Esophagus (tissue), 2 donors: ENCODE measurements around the gene TNIP1. TPM values are rescaled to one million over a fixed set of nuclear protein-coding genes. Genes with fewer than 3 reads are reported as not detected.
A peak's percentile ranks its signal among the peaks of the same experiment; 100 is the strongest.

Experiments
- H3K27ac ChIP-seq, 2 donors: one replicate each; pipeline ENCODE4 v1.5.1; 2013; ENCODE audit warnings: low read depth in 2 of 2, mild to moderate bottlenecking in 2 of 2, inconsistent platforms in 1 of 2, low read length in 1 of 2, moderate library complexity in 1 of 2
- H3K27me3 ChIP-seq, 2 donors: one replicate each; pipeline ENCODE4 v1.6.1; 2013; ENCODE audit warnings: low read length in 2 of 2, control low read depth in 1 of 2, mild to moderate bottlenecking in 1 of 2; ENCODE audit not compliant: insufficient read depth in 2 of 2, control insufficient read depth in 1 of 2
- H3K36me3 ChIP-seq, 2 donors: one replicate each; pipeline ENCODE4 v1.6.1; 2013; ENCODE audit warnings: low read length in 1 of 2; ENCODE audit not compliant: control insufficient read depth in 2 of 2, insufficient read depth in 2 of 2
- H3K4me1 ChIP-seq, 2 donors: one replicate each; pipeline ENCODE4 v1.6.1; 2013; ENCODE audit warnings: low read length in 1 of 2; ENCODE audit not compliant: control insufficient read depth in 2 of 2, insufficient read depth in 2 of 2
- H3K4me3 ChIP-seq, 2 donors: one replicate each; pipeline ENCODE4 v1.5.1; 2013; ENCODE audit warnings: low read length in 2 of 2, mild to moderate bottlenecking in 2 of 2, low read depth in 1 of 2, moderate library complexity in 1 of 2
- H3K9me3 ChIP-seq, 2 donors: one replicate each; pipeline ENCODE4 v1.6.1; 2013; ENCODE audit warnings: mild to moderate bottlenecking in 2 of 2, low read depth in 1 of 2, low read length in 1 of 2, moderate library complexity in 1 of 2; ENCODE audit not compliant: control insufficient read depth in 2 of 2, insufficient read depth in 1 of 2
- WGBS, 2 donors: extraction: QIAGEN DNeasy Blood & Tissue Kit; methylation state at CpG; one replicate each; pipeline ENCODE4 v1.1.7; 2013; 5-methylcytosine and 5-hydroxymethylcytosine counted together
- polyA plus RNA-seq, 2 donors: library from polyadenylated mRNA; stranded (reverse); fragments of 200-250 nt; gene quantifications; one replicate each; pipeline ENCODE4 v1.2.3, GENCODE V29; 2013
- donor health status: healthy with polysubstance abuse.
- donor health status: Bipolar disorder and iron deficiency.

Gene TNIP1
- polyA plus RNA-seq, 2 donors = 68.3 to 140 TPM

DNA sequence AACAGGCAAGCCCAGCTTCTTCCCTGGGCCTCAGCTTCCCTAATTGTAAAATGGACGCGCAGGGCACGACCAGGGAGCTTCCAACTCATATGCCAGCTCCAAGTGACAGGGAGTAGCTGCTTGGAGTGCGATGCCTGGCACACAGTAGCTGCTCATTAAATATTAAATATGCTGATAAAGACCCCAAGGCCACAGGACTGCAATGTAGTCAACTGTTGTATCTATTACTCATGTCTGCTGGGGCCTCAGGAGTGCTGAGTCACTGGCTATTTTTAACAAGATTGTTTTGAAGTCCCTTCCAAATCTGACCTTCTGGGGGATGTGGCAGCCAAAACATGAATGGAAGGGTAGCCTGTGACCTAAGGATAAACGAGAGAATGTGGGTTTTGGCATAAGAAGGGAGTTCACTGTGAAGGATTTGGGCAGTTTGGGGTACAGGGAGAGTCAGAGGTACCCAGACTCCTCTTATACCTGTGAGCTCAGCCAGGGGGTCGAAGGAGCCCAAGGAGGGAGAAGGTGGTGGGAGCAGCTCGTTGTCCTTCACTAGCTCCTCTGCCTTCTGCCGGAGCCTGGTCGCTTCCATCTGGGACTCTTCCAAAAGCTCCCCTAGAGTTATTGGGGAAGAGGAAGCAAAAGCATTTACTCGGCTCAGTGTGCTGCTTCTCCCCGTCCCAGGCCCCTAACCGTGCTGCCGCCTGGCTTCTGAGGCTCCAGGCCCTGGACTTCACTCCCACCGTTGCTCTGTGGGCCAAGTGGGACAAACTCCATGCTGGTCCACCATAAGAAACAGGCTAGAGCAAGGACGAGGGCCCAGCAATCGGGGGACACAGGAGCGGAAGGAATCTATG is 17.5 kb downstream of the TNIP1 start:
- no peaks in the 10 kb centered on the region for H3K27me3 ChIP-seq
- no peaks in the 10 kb centered on the region for H3K9me3 ChIP-seq
- H3K27ac ChIP-seq = peak overlapping the region; percentile 61 to 63
- WGBS, 2 donors = 70 to 73% methylated on average over 17 of the region's 17 CpGs
- no peak overlapping the region for H3K4me3 ChIP-seq
- H3K36me3 ChIP-seq = peaks cover 24 to 49% of the 10 kb centered on the region in 2 donors
- peaks cover 7 to 19% of the 10 kb centered on the region in 2 donors for H3K4me1 ChIP-seq

DNA sequence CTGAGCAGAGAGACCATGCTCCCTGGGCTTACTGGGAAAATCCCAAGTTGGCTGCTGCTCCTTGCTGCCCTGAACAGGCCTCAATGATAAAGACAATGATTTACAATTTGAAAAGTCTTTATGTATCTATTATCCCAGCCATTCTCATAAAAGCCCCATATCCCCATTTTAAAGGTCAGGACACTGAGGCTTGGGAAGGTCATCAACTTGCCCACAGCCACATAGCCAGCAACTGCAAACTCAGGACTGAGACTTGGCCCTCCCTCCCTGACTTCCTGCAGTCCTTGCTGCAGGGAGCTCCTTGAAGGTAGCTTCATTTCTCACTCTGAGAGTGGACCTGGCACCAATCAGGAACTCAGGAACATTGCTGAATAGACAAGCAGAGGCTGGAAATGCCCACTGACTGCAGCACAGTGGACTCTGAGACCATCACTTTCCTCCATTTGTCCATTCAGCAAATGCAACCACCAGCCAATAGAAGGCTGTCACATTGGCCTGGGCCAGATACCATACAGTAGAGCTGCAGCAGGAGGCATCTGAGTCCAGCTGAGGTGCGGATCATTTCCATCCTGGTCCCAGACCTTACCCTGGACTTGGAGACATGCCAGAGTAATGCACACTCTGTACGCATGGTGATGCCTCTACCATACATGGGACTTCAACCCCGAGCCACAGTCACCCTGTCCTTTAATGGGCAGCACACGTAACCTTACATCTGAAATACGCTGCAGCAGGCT is 18.3 kb downstream of the TNIP1 start:
- H3K36me3 ChIP-seq = peaks cover 24 to 48% of the 10 kb centered on the region in 2 donors
- WGBS, 2 donors = 85 to 88% methylated on average over 5 of the region's 5 CpGs
- H3K27ac ChIP-seq = peak overlapping the region in 1 of 2 donors; percentile 63
- H3K9me3 ChIP-seq = no peaks in the 10 kb centered on the region
- peaks cover 7 to 17% of the 10 kb centered on the region in 2 donors for H3K4me1 ChIP-seq
- no peak overlapping the region for H3K4me3 ChIP-seq
- H3K27me3 ChIP-seq = no peaks in the 10 kb centered on the region

DNA sequence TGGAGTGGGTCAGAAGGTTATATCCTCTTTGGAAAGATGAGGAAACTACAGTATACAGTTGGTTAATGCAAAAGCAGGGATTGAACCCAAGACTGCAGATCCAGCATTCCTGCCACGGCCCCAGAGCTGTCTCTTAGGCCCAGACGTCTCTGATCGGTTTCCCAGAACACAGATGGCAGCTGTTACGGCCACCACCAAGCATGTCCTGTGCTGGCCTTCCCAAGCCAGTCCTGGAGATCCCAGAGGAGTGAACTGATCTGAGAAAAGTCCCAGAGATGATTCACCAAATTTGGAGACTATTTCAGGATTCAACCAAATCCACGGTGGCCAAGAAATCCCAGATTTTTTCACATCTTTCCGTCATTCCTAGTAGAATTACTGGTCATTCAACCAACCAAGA is 20.1 kb downstream of the TNIP1 start:
- H3K27ac ChIP-seq = peak overlapping the region in 1 of 2 donors; percentile 2
- H3K36me3 ChIP-seq = peaks cover 18 to 54% of the 10 kb centered on the region in 2 donors
- peaks cover 5 to 14% of the 10 kb centered on the region in 2 donors for H3K4me1 ChIP-seq
- H3K4me3 ChIP-seq = no peak overlapping the region
- WGBS, 2 donors = 78 to 79% methylated on average over 6 of the region's 6 CpGs
- no peaks in the 10 kb centered on the region for H3K9me3 ChIP-seq
- H3K27me3 ChIP-seq = no peaks in the 10 kb centered on the region

DNA sequence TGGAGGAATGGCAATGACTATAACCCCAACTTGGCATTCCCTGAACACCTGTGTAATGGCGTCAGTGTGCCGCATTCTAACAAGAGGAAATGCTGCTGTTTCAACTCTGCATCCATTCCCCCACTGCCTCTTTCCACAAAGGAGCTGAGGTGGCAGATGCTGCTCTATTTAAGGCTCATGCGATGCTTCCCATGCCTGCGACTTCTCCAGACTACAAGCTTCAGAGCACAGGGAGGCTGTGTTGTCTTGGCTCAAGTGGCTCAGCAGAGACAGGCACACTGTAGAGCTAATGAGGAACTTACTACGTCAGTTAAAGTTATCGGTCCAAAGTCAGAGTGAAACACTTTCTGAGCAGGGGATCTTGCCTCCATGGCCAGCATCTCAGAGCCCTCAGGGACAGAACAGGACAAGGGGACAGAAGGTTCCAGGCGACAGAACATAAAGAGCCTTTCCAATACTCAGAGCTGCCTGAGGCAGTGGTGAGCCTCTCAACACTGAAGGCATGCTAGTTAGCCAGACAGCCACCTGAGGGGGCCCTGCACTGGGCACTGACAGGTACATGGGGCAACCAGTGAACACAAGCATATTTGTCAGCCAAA is 21.8 kb downstream of the TNIP1 start:
- peaks cover 5 to 14% of the 10 kb centered on the region in 2 donors for H3K4me1 ChIP-seq
- no peak overlapping the region for H3K4me3 ChIP-seq
- H3K27me3 ChIP-seq = no peaks in the 10 kb centered on the region
- H3K27ac ChIP-seq = peak overlapping the region in 1 of 2 donors; percentile 30
- H3K36me3 ChIP-seq = peaks cover 18 to 58% of the 10 kb centered on the region in 2 donors
- 91 to 93% methylated on average over 7 of the region's 7 CpGs for WGBS, 2 donors
- no peaks in the 10 kb centered on the region for H3K9me3 ChIP-seq

DNA sequence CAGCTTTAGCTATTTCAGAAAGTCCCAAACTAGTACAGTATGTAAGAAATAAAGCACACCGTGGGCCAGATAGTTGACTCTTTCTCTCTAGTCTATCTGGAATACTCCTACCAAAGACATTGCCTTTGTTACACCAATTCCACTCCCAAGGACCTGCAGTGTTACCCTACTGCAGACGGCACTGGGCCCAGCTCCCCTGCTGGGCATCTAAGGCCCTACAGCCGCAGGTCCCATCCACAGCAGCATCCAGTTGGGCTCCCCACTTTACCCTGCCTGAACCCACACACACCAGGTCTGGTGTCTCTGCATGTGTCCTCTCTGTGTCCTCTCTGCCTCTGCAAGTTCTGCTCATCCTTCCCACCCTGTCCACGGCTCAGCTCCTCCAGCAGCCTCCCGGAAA is 22.5 kb downstream of the TNIP1 start:
- Histone ChIP-seq H3K9me3 (no peaks in the 10 kb centered on the region), H3K4me3 (no peak overlapping the region), H3K4me1 (peaks cover 5 to 10% of the 10 kb centered on the region in 2 donors), H3K36me3 (peaks cover 18 to 62% of the 10 kb centered on the region in 2 donors), H3K27ac (no peak overlapping the region), H3K27me3 (no peaks in the 10 kb centered on the region)
- WGBS, 2 donors = 90 to 95% methylated on average over 5 of the region's 5 CpGs

DNA sequence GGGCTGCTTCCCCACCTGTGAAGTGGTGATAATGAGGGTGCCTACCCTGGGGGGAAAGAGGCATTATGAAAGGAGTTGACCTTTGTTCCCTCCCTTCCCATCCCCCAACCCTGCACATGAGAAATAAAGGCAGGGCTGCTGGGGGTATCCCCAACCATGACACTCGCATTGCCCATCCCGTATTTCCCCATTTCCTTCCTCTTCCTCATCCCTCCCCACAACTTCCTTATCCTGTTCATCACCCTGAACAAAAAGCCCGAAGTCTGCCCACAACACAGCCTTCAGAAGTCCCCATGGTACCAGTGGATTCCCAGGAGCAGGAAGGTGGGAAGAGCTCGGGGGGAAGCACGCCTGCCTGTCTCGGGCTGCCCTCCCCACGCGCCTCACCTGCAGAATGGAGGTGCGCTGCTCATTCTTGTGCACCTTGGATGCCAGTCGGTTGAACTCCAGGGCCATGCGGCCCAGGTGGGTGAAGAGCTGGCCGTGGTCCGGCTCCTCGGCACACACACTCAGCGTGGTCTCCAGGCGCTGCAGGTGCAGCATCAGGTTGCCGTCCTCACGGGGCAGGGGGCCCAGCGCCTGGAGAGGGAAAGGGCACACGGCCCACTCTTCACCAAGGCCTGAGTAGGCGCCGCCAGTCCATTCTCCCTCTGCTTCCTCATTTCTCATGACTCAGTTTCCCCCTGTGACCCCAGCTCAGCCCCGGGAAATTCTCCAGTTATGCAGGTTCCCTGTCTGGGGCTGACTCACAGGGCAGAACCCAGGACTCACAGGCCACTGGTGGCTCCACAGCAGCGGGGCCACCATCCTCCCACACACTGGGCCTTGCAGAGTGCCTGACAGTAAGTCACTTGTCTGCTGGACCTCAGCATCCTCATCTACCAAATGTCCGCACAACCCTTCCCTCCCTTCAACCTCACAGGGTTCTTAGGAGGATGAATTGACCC is 24.2 kb downstream of the TNIP1 start:
- H3K4me3 ChIP-seq = no peak overlapping the region
- peaks cover 0 to 7% of the 10 kb centered on the region in 2 donors for H3K4me1 ChIP-seq
- H3K36me3 ChIP-seq = peaks cover 10 to 54% of the 10 kb centered on the region in 2 donors
- no peaks in the 10 kb centered on the region for H3K27me3 ChIP-seq
- WGBS, 2 donors = 94 to 96% methylated on average over 25 of the region's 25 CpGs
- no peak overlapping the region for H3K27ac ChIP-seq
- H3K9me3 ChIP-seq = no peaks in the 10 kb centered on the region

DNA sequence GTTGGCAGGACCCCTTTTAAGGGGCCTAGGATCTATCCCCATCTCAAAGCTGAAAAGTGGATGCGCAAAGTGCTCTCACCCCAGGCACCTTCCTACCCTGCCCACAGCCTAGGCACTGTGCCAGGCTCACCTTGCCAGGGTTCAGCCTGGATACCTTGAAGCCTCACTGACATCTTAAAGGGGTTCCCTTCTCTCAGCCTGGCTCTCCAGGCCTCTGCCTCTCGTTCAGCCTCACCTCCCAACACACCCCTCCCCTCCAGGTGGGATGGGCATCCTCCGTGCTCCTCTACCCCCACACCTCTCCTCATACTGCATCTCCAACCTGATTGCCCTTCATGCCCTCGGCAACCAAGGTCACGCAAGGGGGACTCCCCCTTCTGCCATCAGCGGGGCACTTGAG is 25.5 kb downstream of the TNIP1 start:
- Histone ChIP-seq H3K4me3 (no peak overlapping the region), H3K4me1 (peaks cover 0 to 7% of the 10 kb centered on the region in 2 donors), H3K9me3 (no peaks in the 10 kb centered on the region), H3K36me3 (peaks cover 18 to 52% of the 10 kb centered on the region in 2 donors), H3K27ac (no peak overlapping the region), H3K27me3 (no peaks in the 10 kb centered on the region)
- 86 to 88% methylated on average over 6 of the region's 6 CpGs for WGBS, 2 donors

DNA sequence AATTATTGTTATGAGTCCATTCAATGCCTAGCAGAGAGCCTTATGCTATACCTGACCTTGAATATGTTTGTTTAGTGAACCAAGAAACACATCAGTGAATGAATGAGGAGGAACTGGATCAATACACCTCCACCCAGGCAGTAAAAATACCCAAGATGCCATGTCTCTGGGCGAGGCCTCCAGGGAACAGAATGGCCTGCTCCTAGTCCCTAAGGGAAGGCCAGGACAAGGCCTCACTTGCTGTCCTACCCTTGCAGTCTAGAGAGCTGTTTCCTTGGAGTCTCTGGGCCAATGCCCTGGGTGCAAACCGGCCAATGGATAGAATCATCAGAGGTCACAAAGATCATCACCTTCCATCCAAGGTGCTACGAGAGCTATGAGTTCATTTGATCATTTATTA is 26.1 kb downstream of the TNIP1 start:
- WGBS, 2 donors = 75 to 91% methylated on average over 3 of the region's 3 CpGs
- Histone ChIP-seq H3K27me3 (no peaks in the 10 kb centered on the region), H3K36me3 (peaks cover 20 to 51% of the 10 kb centered on the region in 2 donors), H3K4me3 (no peak overlapping the region), H3K27ac (no peak overlapping the region), H3K9me3 (no peaks in the 10 kb centered on the region), H3K4me1 (peaks cover 0 to 2% of the 10 kb centered on the region in 2 donors)
